Mucosa of gallbladder (tissue), 1 donor: Measurements from ENCODE around the gene BMPR1B. TPM values are rescaled to one million over a fixed set of nuclear protein-coding genes. Genes with fewer than 3 reads are reported as not detected.
A peak's percentile ranks its signal among the peaks of the same experiment; 100 is the strongest.

Source experiments
- DNase-seq: peaks from one replicate; pipeline ENCODE4 v3.0.0-alpha.2; 2020; ENCODE audit warnings: low spot score
- total RNA-seq: library from RNA; stranded (reverse); gene quantifications from one replicate; pipeline ENCODE4 v1.2.1, GENCODE V29; 2021
- donor health status: DM: no; HTN: no; CAD: no.

BMPR1B gene
- total RNA-seq, 1 donor from 2014 or later, result 9.7 TPM

DNA sequence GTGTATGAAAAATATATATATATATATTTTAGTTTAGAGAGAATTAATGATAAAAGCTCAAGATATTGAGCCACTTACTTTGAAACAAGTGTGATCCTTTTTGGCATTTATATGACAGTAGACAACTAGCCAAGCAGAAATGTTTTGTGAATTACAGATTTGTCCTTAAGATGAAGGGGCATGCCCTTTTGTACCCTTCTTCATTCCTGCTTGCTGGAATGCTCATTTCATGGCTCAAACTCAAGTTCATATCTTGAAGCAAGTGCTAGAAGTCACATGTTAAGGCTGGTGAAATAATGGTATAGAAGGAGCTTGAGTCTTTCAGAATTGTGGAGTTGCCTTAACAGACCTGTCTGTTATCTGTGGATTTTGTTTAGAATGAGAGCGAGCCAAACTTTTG lies 203.0 kb downstream of the BMPR1B start:
- no peak for DNase-seq

DNA sequence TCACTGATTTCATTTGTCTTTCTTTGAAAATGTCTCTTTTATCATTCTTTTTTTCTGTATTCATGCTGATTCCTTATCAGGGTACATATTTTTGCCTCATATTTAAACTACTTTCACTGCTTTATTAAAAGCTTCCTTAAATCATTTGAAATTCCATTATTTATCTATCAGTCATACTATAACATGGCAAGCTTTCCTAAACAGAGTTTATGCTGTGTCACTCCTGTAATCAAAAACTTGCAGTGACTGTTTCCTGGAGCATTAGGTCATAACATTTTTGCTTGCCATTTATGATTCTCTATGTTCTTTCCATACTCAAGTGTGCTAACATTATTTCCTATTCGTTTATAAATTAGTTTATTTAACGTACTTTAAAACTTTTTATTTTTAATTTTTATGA lies 203.7 kb downstream of the BMPR1B start:
- DNase-seq, result no peak

DNA sequence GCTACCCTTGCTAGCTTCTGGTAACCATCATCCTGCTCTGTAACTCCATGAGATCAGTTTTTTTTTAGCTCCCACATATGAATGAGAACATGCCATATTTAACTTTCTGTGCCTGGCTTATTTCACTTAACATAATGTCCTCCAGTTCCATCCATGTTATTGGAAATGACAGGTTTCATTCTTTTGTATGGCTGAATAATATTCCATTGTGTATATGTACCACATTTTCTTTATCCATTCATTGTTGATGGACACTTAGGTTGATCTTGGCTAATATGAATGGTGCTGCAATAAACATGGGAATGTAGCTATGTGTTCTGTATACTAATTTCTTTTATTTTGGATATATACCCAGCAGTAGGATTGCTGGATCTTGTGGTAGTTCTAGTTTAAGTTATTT lies 204.7 kb downstream of the BMPR1B start:
- DNase-seq, result no peak

DNA sequence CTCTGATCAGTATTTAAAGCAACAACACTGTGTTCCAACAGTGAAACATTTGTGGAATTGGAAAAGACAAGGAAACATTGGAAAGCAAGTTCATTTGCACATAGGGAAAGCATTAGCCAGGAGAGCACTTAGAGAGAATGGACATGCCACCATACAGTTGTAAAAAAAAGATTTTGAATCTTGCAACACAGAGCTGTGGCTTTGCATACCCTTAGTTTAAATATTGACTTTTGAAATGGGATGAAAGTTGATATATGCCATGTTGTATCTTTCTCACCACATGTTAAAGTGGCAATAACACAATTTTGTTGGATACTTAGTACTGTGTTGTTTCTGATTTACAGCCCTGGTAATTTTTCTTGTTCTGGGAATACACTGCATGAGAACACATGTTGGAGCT lies 208.1 kb downstream of the BMPR1B start:
- no peak for DNase-seq

DNA sequence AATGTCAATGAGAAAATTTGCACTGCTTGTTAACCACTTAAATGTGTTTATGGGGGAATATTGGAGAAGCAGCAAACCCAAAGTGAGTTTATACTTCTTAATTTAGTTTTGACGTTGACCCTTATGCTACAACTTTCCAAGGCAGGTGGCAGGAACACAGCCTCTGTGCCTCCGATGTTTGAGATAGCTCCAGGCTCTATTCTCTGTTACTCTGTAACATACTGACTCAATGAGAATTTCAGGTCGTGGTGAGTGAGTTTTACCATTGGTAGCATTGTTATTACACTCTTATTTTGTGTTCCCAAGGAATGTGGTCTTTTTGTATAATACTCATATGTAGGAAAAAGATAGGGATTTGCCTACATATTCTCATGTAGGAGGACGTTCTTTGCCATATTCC lies 210.7 kb downstream of the BMPR1B start:
- DNase-seq, result no peak

DNA sequence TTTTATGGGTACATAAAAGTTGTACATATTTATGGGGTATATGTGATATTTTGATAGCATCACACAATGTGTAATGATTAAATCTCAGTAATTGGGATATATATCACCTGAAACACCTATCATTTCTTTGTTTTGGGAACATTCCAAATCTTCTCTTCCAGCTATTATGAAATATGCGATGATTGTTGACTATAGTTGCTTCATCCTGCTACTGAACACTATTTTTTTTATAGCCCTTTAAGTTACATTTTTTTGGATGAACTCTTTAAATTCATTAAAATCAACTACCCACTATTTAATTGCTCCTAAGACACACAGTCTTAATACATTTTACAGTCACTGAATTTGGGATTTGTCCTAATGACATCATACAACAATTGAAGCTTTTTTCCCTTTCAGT lies 212.9 kb downstream of the BMPR1B start:
- no peak for DNase-seq

DNA sequence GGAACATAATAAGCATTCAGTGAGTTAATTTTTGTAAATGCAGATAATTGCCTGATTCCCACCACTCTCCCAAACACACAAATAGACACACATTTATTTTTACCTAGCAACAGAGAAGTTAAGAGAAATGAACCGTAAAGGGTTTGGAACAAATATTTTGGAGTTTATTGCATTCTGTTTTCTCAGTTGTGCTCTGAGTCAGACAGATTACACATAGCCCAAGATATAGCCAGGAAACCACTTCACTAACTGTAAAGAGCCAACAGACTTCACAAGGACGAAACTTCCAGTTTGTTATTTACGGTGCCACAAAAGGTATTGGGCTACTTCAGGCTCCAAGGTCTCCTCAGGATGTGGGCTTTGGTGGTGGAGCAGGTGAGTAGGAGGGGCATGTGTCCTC lies 217.0 kb downstream of the BMPR1B start:
- no peak for DNase-seq

DNA sequence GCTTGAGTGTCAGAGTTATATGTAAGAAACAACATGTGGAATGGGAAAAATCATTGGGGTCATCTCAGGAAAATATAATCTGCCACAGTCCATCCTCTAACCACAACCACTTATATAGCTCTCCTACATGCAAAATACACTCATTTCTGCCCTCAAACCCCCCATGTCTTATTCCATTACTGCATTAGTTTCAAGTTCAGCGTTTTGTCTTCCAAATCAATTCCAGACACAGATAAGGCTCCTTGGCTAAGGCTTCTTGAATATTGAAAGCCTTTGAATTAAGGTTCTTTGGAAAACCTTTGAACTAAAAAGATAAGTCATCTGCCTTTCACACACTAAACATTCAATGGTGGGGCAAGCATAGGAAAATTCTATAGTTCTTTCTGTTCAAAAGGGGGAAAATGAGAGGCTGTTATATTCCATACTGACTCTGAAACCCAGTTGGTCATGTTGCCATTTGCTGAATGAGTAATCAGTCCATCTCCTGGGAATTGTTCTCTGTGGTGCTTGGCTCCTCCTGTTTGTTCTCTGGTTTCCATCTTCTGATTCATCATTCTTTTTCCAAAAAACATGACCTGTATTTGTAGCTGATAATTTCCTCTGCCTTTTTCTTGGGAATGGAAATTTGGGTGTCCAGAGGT lies 218.7 kb downstream of the BMPR1B start:
- DNase-seq, result no peak

DNA sequence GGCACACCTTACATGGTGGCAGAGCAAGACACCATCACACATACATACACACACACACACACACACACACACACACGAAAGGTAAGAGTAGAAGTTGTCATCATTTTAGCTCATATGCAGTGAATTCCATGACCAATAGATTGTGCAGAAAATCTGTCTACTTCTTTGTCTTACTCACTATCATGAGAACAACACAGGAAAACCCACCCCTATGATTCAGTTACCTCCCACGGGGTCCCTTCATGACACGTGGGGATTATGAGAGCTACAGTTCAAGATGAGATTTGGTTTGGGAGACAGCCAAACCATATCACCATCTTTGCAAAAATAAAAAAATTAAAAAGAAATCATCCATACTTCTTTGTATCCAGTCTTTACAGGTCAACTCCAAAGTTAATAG lies 221.1 kb downstream of the BMPR1B start:
- DNase-seq, result no peak

DNA sequence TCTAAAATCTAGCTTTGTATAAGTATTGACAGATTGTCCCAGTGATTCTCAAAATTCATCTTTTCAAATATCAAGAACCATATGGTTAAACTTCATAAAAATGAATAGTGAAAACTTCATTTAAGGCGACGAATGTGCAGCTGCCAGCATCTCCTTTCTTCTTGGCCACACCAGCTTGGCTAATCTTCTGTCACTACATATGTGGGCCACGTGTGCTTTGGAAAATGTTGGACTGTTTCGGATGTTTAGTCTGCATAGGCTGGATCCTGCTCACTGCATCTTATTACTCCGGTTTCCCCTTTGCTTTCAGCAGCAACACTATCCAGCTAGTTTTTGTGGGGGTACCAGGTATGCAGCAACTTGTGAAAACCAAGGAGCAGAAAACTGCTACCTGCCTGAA lies 221.9 kb downstream of the BMPR1B start:
- no peak for DNase-seq

DNA sequence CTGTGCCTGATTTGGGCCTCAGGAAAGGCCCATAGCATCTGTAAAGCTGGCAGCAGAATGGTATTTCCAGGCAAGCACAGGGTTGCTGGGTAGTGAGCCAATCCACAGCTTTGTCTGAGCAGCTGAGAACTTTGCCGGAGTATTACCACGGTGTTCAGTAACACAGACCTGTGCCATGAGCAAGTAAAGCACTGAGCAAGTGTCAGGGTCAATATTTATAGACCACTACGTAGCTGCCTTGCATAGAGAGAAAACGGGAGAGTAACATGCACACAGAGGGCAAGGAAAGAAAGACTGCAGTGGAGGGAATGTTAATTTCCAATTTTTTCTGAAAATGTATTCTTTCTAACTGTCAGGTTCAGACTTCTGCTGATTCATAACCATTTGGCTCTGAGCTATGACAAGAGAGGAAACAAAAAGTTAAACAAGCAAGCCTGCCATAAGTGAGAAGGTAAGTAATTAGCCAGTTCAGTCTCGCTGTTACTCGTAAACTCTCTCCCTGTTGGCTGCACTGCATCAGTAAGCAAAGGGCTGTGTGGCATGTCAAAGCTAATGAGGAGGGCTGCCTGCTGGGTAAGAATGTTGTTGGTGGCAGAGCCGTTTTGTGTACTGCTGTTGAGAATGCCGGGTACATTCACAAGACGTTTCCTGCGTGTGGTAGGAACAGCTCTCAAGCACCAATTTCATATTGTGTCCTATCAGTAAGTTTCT lies 238.1 kb downstream of the BMPR1B start:
- peak; percentile 23 for DNase-seq

DNA sequence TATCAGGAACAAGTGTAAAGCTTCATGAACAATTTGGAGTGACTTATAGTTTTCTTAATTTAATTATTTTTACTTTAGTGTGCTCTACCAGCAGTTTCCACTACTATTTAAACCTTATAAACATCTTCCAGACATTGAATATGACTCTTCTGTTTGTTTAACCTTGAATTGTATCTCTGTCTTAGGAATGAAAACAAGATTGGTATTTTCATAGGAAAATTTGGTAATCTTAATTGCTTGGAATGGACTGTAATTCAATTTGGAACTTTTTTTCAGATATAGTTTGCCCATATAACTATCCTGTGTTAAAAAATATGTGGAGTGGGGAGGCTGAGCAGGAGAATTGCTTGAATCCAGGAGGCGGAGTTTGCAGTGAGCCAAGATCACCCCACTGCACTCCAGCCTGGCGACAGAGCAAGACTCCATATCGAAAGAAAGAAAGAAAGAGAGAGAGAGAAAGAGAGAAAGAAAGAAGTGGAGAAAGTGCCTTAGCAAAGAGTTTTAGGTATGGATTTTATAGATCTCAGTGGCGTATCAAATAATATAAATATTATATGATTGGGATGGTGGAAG lies 242.4 kb downstream of the BMPR1B start:
- DNase-seq, result no peak

DNA sequence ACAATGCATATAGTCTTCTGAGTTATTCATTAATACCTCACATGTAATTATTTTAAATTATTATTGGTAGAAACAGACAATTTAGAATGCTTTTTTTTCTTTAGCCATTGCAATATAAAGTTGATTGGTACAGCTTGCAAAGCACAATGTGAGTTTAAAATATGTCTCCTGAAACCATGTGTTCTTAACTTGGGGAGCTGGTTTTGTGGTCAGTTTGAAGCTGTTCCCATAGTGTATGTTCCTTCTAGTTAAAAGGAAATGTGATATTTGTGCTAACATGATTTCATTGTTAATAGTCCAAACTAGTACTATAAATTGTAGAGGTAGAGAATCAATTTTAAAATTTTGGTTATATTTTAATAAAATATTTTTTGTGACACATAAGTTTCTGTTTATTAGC lies 247.2 kb downstream of the BMPR1B start:
- DNase-seq, result no peak

DNA sequence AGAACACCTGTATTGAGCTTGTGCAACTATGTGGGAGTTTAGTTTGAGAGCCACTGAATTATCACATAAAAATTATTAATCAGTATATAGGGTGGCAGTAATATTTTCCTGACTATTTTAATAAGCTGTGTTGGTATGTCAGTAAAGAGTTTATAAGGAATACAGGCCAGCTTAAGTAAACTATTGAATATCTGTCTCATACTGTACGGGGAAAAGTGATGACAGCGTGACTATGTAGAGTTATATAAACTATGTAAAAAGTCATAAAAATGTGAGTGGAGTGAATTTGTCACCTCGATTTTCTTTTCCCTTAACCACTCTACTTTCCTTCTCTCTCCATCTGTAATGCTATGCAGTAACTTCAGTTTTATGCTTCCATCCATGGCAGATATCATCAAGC lies 250.2 kb downstream of the BMPR1B start:
- DNase-seq, result no peak

DNA sequence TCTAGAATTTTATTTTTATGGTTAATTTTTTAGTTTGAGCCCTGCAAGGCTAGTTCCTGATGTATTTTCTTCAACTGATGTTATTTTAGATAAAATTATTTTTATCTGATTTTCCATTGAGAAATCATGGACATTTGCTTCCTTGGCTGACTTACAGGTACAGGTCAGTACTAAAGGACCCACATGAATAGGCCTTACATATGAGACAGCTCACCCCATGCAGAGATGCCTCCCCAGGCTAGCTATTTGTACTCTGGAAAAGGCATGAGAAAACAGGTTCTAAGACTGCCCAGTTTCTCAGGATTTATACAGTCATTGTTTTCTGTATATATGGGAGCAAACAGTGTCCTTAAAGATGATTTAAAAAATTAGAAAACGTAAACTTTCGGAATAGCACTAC lies 255.5 kb downstream of the BMPR1B start:
- DNase-seq, result no peak

DNA sequence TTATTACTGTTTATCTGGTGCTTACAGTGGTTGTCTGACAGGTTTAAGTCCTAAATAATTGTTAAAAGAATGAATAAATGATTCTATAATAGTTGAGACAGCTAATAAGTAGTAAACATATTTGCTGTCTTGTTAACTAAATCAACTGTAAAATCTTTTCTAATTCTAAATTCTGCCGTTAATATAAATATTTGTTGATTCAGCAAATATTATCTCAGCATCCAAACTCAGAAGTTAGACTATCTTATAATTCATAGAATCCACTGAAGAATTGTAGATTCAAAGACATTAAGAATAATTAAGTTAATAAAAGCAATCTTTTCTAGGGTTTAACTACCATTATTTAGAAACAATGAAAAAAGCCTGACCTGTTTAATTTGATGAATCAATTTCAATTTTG lies 256.3 kb downstream of the BMPR1B start:
- no peak for DNase-seq

DNA sequence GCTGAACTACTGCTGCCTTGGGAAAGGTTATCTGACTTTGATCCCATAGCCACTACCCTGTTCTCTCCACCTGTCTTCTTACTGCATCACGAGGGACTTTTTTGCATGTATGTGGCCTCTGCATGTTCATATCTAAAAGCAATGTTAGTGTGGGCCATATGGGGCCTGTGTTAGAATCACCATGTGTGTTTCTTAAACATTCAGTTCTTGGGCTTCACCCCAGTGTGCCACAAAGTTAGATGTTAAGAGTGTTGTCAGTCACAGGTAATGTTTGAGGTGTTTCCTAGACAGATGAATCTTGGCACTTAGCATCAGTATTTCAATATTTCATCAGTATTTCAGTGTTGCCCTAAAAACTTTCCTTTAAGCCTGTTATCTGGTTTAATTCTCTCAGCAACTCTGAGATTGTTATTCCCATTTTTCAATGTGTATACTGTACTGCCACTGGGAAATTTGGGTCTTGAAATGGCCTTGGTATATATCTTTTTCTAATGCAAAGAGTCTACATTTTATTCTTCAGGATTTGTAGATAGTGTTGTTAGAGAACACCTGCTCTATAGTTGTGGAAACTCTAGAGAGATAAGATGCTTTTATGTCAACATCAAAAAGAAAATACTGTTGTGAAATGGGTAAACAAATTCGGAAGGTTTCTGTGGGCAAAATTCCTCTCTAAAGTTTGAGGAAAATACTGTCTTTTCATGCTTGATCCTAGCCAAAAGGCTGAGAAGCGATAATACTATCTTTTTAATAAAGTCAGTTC lies 259.7 kb downstream of the BMPR1B start:
- DNase-seq, result no peak

DNA sequence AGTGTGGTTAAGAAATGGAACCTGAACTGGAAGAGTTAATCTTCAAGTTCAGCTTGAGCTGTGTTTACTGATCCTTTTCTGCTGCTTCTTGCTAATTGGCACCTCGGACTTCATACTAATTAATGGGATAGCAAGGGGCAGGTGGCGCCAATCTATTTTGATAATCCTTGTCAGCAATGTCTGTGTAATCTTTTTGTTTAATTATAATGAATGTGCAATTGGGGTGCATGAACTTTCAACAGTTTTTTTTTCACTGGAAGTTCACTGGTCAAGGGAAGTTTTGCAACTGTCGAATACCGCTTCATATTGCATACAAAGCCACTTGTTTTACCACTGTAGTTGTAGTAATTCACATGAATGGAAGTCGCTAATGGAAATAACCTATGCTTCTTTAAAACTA lies 261.0 kb downstream of the BMPR1B start:
- no peak for DNase-seq

DNA sequence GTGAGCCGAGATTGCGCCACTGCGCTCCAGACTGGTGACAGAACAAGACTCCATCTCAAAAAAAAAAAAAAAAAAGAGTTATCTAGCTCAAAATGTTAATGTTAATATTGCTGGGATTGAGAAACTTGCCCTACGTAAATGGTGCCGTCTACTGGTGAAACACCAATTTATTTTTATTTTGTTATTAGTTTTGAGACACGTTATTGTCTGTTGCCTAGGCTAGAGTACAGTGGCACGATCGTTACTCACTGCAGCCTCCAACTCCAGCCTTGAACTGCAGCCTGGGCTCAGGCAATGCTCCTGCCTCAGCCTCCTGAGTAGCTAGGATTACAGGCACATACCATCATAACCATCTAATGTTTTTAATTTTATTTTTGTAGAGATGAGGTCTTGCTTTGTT lies 262.8 kb downstream of the BMPR1B start:
- no peak for DNase-seq

DNA sequence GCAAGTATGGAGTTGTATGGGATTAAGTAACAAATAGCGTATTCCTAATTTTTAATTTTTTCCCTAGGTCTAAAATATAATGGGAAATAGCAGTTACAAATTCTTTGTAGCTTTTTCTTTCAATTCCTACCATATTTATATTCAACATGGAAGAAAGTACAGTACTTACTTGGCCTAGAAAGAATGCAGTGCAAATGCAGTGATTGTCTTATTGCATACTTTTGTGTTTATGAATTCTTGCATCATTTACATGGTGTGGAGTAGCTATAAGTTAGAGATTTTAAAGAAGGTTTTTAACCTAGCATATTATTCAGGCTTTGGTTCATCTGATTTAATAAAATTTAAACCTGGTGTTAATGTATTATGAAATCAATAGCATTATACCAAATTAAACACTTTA lies 263.3 kb downstream of the BMPR1B start:
- no peak for DNase-seq

DNA sequence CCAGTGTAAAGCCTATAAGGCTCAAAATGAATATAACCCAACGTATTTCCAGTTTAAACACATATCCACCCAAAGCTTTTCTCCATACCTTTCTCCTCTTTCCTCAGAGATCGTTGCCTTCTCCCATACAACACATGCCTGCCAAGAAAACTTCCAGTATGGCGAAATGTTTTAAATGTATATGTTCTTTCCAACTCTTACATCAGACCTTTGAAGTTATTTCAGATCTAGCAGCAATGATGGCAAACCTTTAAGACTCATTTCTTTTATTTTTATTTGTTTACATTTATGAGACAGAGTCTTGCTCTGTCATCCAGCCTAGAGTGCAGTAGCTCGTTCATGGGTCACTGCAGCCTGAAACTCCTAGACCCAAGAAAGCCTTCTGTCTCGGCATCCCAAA lies 265.4 kb downstream of the BMPR1B start:
- DNase-seq, result no peak

DNA sequence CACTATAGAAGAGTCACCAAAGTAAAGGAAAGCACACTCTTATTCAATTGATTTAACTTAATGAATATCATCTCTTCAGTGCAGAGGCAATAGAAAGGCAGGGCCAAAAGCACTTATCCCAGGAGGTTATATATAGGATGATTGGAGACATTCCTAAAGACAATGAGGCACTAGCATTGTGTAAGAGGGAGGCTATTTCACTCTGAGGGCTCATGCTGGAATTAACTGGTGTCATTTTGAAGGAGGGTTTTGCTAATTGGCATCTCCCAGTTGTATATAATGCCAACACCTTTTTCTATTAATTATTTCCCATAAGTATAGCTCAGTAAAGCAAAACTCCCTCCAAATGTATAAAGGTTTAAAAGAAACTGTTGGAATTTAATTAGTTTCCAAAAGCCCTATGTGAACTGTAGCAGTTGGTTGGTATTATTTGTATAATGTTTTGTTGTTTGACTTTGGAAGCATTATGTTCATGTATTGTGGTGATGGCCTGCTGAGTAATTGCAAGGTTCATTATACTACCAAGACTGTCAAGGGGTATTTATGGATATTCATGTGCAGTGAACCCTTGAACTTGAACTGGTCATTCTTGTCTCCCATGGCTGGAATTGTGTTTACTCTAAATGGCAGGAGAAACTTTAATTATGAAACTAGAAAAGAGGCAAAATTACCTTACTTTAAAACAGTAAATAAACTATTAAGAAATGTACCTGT lies 270.3 kb downstream of the BMPR1B start:
- DNase-seq, result no peak
